Panc1 (cell line): ENCODE results near the gene IL17B. TPM values are rescaled to one million over a fixed set of nuclear protein-coding genes. Genes with fewer than 3 reads are reported as not detected.

Experiments
- ATAC-seq: fragments of 200-7000 bp; cut with Tn5 transposase; 2 replicates; pipeline ENCODE4 v1.9.1; 2020; ENCODE audit warnings: mild to moderate bottlenecking, moderate library complexity
- BruUV-seq: library from RNA; stranded (reverse); fragments of 400-500 nt; replicated peaks from 2 replicates; lab custom pipeline; 2021; lab: Mats Ljungman, UMichigan
- CTCF ChIA-PET: fragments of 300-600 bp; sonication (Branson Sonifier 250); formaldehyde crosslinking; loops from one replicate; lab custom pipeline; 2022; ENCODE audit warnings: antibody characterized with exemption; lab: Charles Lee
- POLR2A ChIA-PET: fragments of 300-600 bp; sonication (Branson Sonifier 250); formaldehyde crosslinking; loops from one replicate; lab custom pipeline; 2022; ENCODE audit warnings: antibody characterized with exemption; lab: Charles Lee
- DNase-seq: peaks from one replicate; pipeline ENCODE4 v3.0.0-alpha.2; 2010; ENCODE audit warnings: low read depth, low spot score
- H3K27ac ChIP-seq: 2 replicates; pipeline ENCODE4 v1.5.1; 2011; ENCODE audit warnings: mild to moderate bottlenecking, low read length, inconsistent platforms
- H3K27me3 ChIP-seq: fragments of 200-500 bp; sonication (Bioruptor generic); 2 replicates; pipeline ENCODE4 v1.6.0; 2014; ENCODE audit warnings: low read length, inconsistent platforms; ENCODE audit not compliant: control insufficient read depth, insufficient read depth
- H3K36me3 ChIP-seq: fragments of 200-500 bp; sonication (Bioruptor generic); 2 replicates; pipeline ENCODE4 v1.5.1; 2014; ENCODE audit warnings: inconsistent platforms, mild to moderate bottlenecking, low read length, moderate library complexity; ENCODE audit not compliant: control insufficient read depth, insufficient read depth
- H3K4me1 ChIP-seq: 2 replicates; pipeline ENCODE4 v1.5.1; 2011; ENCODE audit warnings: inconsistent platforms, mild to moderate bottlenecking, low read length, moderate library complexity; ENCODE audit not compliant: control insufficient read depth, insufficient read depth
- H3K4me3 ChIP-seq, 2 experiments: 2 replicates each; pipeline ENCODE4 v1.5.1; 2011 to 2012; ENCODE audit warnings: low read depth in 2 of 2, low read length in 2 of 2, mild to moderate bottlenecking in 2 of 2, inconsistent platforms in 1 of 2, moderate library complexity in 1 of 2
- H3K9me3 ChIP-seq: fragments of 200-500 bp; sonication (Bioruptor generic); 2 replicates; pipeline ENCODE4 v1.5.1; 2014; ENCODE audit warnings: low read depth, mild to moderate bottlenecking, inconsistent platforms, low read length, moderate library complexity; ENCODE audit not compliant: control insufficient read depth, insufficient read depth
- POLR2AphosphoS5 ChIP-seq: IDR thresholded peaks from 2 replicates; pipeline ENCODE4 v1.6.1; 2012; ENCODE audit warnings: mild to moderate bottlenecking, low read depth, low read length, moderate library complexity
- SIN3A ChIP-seq: IDR thresholded peaks from 2 replicates; pipeline ENCODE4 v1.6.1; 2012; ENCODE audit warnings: low read depth, mild to moderate bottlenecking, low read length, moderate library complexity, borderline replicate concordance; ENCODE audit not compliant: insufficient read depth
- TCF7L2 ChIP-seq: IDR thresholded peaks from 2 replicates; pipeline ENCODE4 v1.6.1; 2011; ENCODE audit warnings: mild to moderate bottlenecking, low read depth, low read length, inconsistent platforms
- in situ Hi-C: cut with HindIII; loops from 2 replicates; pipeline ENCODE4 v1.10.0; 2016; ENCODE audit warnings: low sequenced_read_pairs, low pct_unique_long_range_greater_than_20kb
- intact Hi-C: fragments of 100-400 bp; cut with micrococcal nuclease; formaldehyde crosslinking; loops from one replicate; pipeline ENCODE4 v1.10.0; 2022; ENCODE audit not compliant: unreplicated experiment
- total RNA-seq: library from RNA; stranded (reverse); gene quantifications from one replicate; pipeline ENCODE4 v1.2.1, GENCODE V29; 2021; ENCODE audit not compliant: unreplicated experiment
- TF ChIP-seq, protein P1 (sequence below), 2 experiments: IDR thresholded peaks; 2 replicates each; pipeline ENCODE4 v1.6.1; 2011 to 2012; ENCODE audit warnings: low read depth in 2 of 2, control low read depth in 1 of 2, low read length in 1 of 2, mild to moderate bottlenecking in 1 of 2, moderate library complexity in 1 of 2; ENCODE audit not compliant: insufficient read depth in 1 of 2
- TF ChIP-seq, protein P2 (sequence below): fragments of 450-650 bp; IDR thresholded peaks from 2 replicates; pipeline ENCODE4 v1.5.1; 2017; ENCODE audit warnings: mild to moderate bottlenecking

Gene IL17B
- total RNA-seq, 1 experiment from 2014 or later: not detected

DNA sequence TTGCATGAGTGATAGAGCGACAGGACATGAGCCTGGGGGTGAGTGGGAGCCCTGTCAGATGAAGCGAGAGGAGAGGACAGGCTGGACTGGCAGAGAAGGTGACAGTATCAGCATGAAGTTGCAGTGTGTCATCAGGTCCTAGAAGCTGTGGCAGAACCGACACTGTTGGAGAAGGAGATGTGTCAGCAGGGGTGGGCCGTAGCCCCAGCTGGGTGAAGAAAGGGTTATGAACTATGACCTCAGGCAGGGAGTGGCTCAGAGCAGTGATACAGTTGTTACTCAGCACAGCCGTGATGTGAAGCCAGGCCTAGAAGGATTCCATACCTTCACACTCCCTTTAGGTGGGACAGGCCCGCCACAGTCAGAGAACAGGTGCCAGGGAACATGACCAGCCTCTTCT is 13.7 kb downstream of the IL17B start:
- ChIA-PET CTCF (interaction anchor here (0.6 to 0.8 kb wide), 2 partner anchors 100 to 197 kb away, joined by 3 to 5 read pairs; no protein-coding TSS in a partner anchor), POLR2A (no interaction called here)
- no peak overlapping the region for H3K4me3 ChIP-seq
- H3K36me3 ChIP-seq: no peaks in the 10 kb centered on the region
- ATAC-seq: no peak
- TF ChIP-seq, protein P1, sequence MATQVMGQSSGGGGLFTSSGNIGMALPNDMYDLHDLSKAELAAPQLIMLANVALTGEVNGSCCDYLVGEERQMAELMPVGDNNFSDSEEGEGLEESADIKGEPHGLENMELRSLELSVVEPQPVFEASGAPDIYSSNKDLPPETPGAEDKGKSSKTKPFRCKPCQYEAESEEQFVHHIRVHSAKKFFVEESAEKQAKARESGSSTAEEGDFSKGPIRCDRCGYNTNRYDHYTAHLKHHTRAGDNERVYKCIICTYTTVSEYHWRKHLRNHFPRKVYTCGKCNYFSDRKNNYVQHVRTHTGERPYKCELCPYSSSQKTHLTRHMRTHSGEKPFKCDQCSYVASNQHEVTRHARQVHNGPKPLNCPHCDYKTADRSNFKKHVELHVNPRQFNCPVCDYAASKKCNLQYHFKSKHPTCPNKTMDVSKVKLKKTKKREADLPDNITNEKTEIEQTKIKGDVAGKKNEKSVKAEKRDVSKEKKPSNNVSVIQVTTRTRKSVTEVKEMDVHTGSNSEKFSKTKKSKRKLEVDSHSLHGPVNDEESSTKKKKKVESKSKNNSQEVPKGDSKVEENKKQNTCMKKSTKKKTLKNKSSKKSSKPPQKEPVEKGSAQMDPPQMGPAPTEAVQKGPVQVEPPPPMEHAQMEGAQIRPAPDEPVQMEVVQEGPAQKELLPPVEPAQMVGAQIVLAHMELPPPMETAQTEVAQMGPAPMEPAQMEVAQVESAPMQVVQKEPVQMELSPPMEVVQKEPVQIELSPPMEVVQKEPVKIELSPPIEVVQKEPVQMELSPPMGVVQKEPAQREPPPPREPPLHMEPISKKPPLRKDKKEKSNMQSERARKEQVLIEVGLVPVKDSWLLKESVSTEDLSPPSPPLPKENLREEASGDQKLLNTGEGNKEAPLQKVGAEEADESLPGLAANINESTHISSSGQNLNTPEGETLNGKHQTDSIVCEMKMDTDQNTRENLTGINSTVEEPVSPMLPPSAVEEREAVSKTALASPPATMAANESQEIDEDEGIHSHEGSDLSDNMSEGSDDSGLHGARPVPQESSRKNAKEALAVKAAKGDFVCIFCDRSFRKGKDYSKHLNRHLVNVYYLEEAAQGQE (IDR thresholded peaks at IDR 0.05; ENCODE audit: insufficient read depth in 1 of 2, low read depth in 2 of 2, low read length in 1 of 2): no peak
- TF ChIP-seq, protein P2, sequence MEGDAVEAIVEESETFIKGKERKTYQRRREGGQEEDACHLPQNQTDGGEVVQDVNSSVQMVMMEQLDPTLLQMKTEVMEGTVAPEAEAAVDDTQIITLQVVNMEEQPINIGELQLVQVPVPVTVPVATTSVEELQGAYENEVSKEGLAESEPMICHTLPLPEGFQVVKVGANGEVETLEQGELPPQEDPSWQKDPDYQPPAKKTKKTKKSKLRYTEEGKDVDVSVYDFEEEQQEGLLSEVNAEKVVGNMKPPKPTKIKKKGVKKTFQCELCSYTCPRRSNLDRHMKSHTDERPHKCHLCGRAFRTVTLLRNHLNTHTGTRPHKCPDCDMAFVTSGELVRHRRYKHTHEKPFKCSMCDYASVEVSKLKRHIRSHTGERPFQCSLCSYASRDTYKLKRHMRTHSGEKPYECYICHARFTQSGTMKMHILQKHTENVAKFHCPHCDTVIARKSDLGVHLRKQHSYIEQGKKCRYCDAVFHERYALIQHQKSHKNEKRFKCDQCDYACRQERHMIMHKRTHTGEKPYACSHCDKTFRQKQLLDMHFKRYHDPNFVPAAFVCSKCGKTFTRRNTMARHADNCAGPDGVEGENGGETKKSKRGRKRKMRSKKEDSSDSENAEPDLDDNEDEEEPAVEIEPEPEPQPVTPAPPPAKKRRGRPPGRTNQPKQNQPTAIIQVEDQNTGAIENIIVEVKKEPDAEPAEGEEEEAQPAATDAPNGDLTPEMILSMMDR: no peak
- TF ChIP-seq POLR2AphosphoS5 (no peak), TCF7L2 (no peak), SIN3A (no peak)
- no peaks in the 10 kb centered on the region for H3K9me3 ChIP-seq
- in situ Hi-C loops (no loop called here), intact Hi-C loops (no loop called here)
- H3K27ac ChIP-seq: no peak overlapping the region
- H3K27me3 ChIP-seq: no peaks in the 10 kb centered on the region
- DNase-seq: no peak
- H3K4me1 ChIP-seq: no peaks in the 10 kb centered on the region
- BruUV-seq: no TSS peak

DNA sequence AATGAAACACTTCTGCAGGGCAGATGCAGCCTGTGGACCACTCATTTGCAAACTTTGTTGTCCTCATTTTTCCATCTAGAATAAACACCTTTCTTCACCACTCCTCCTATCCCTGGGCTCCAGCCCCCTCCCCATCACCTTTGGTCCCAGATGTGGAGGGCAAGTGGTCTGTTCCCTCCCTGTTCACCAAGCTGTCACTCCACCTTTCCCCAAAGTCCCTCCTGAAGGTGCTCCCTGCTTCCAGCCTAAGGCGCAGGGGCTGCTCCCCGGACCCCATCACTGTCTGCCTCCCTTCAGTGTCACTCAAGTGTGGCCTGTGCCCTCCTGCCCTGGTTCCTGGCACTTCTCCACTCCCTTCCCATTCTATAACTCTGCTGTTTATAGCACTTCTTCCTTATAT is 14.4 kb downstream of the IL17B start:
- ATAC-seq (no peak), DNase-seq (no peak)
- no TSS peak for BruUV-seq
- Histone ChIP-seq H3K9me3 (no peaks in the 10 kb centered on the region), H3K27me3 (no peaks in the 10 kb centered on the region), H3K27ac (no peak overlapping the region), H3K4me1 (no peaks in the 10 kb centered on the region), H3K36me3 (no peaks in the 10 kb centered on the region), H3K4me3 (no peak overlapping the region)
- ChIA-PET CTCF (no interaction called here), POLR2A (no interaction called here)
- TF ChIP-seq TCF7L2: no peak
- no peak for TF ChIP-seq SIN3A
- TF ChIP-seq, protein P1 (IDR thresholded peaks at IDR 0.05; ENCODE audit: insufficient read depth in 1 of 2, low read depth in 2 of 2, low read length in 1 of 2): no peak
- TF ChIP-seq, protein P2: no peak
- TF ChIP-seq POLR2AphosphoS5: no peak
- intact Hi-C loops (no loop called here), in situ Hi-C loops (no loop called here)
